HepG2 (cell line): ENCODE measurements around the gene GRID1. TPM values are rescaled to one million over a fixed set of nuclear protein-coding genes. Genes with fewer than 3 reads are reported as not detected.

ENCODE experiments used
- ATAC-seq: fragments of 200-7000 bp; cut with Tn5 transposase; 3 replicates; pipeline ENCODE4 v1.9.1; 2020; ENCODE audit warnings: mild to moderate bottlenecking, moderate library complexity
- BruUV-seq: library from RNA; stranded (reverse); fragments of 400-500 nt; replicated peaks from 2 replicates; lab custom pipeline; 2021; lab: Mats Ljungman, UMichigan
- CTCF ChIA-PET: fragments of 300-600 bp; formaldehyde crosslinking; extraction: SDS; loops from one replicate; lab custom pipeline; 2021; ENCODE audit warnings: low total read pairs, inconsistent platforms, low intra/inter-chr PET ratio; lab: Yijun Ruan, JAX
- POLR2A ChIA-PET: fragments of 350-600 bp; sonication (Branson Sonifier 250); formaldehyde crosslinking; loops from one replicate; lab custom pipeline; 2020; ENCODE audit warnings: antibody characterized with exemption, inconsistent platforms; lab: Yijun Ruan, JAX
- DNase-seq: peaks from one replicate; pipeline ENCODE4 v3.0.0-alpha.2; 2015; ENCODE audit warnings: low spot score
- FAIRE-seq: peaks from 3 replicates; lab custom pipeline; 2011; peaks lifted over from hg19 to GRCh38; lab: Jason Lieb, UNC
- H2AFZ ChIP-seq: one replicate; pipeline ENCODE4 v1.6.1; 2011; ENCODE audit warnings: low read length, inconsistent platforms
- H3K27ac ChIP-seq: fragments of 300-600 bp; 3 replicates; pipeline ENCODE4 v1.8.0; 2011; ENCODE audit warnings: mixed run types, mild to moderate bottlenecking, mixed read lengths, low read length, inconsistent platforms; ENCODE audit not compliant: insufficient read depth; ENCODE audit errors: extremely low read length
- H3K27me3 ChIP-seq, 2 experiments: fragments of 200-600 bp in 1 of 2; 2 replicates in 1 of 2; 3 replicates in 1 of 2; pipeline versions ENCODE4 v1.6.0 to v1.8.0; 2011; ENCODE audit warnings: low read length in 2 of 2, mild to moderate bottlenecking in 2 of 2, moderate library complexity in 2 of 2, inconsistent platforms in 1 of 2; ENCODE audit not compliant: insufficient read depth in 2 of 2, control insufficient read depth in 1 of 2
- H3K36me3 ChIP-seq, 2 experiments: fragments of 200-600 bp in 1 of 2; replicated peaks in 1 of 2; 2 replicates in 1 of 2; 3 replicates in 1 of 2; pipeline versions ENCODE4 v1.5.1 to v1.8.0; 2011; ENCODE audit warnings: low read length in 2 of 2, inconsistent platforms in 1 of 2; ENCODE audit not compliant: insufficient read depth in 2 of 2, control insufficient read depth in 1 of 2
- H3K4me1 ChIP-seq: 2 replicates; pipeline ENCODE4 v1.5.1; 2012; ENCODE audit warnings: low read length, inconsistent platforms; ENCODE audit not compliant: insufficient read depth
- H3K4me2 ChIP-seq: 2 replicates; pipeline ENCODE4 v1.6.0; 2011; ENCODE audit warnings: low read depth, low read length, inconsistent platforms
- H3K4me3 ChIP-seq, 3 experiments: fragments of 200-600 bp in 1 of 3; sonication (generic), shearing (Covaris generic) in 1 of 3; replicated peaks in 1 of 3; 2 replicates each; pipeline ENCODE4 v1.5.1; 2011 to 2016; ENCODE audit warnings: low read length in 3 of 3, inconsistent platforms in 2 of 3, low read depth in 2 of 3, mild to moderate bottlenecking in 2 of 3, control low read depth in 1 of 3, mixed read lengths in 1 of 3; ENCODE audit not compliant: insufficient read depth in 1 of 3
- H3K79me2 ChIP-seq: one replicate; pipeline ENCODE4 v1.6.1; 2011; ENCODE audit warnings: low read length, inconsistent platforms; ENCODE audit not compliant: insufficient read depth
- H3K9ac ChIP-seq: 2 replicates; pipeline ENCODE4 v1.6.0; 2011; ENCODE audit warnings: mild to moderate bottlenecking, low read depth, low read length, inconsistent platforms; ENCODE audit not compliant: insufficient read depth
- H3K9me3 ChIP-seq: 2 replicates; pipeline ENCODE4 v1.5.1; 2012; ENCODE audit warnings: mild to moderate bottlenecking, low read length
- H4K20me1 ChIP-seq: 2 replicates; pipeline ENCODE4 v1.6.0; 2011; ENCODE audit warnings: inconsistent platforms, mild to moderate bottlenecking, low read length, moderate library complexity; ENCODE audit not compliant: insufficient read depth
- JUND ChIP-seq: sonication (generic); formaldehyde crosslinking; IDR thresholded peaks from 2 replicates; pipeline ENCODE4 v1.8.0; 2022; ENCODE audit warnings: mild to moderate bottlenecking, missing genetic modification reagents
- KAT8 ChIP-seq: IDR thresholded peaks from 2 replicates; pipeline ENCODE4 v1.6.1; 2016; ENCODE audit warnings: missing genetic modification reagents, missing compliant biosample characterization
- MED1 ChIP-seq: sonication (generic); formaldehyde crosslinking; IDR thresholded peaks from 2 replicates; pipeline ENCODE4 v1.4.0; 2020; ENCODE audit warnings: missing genetic modification reagents
- NFKBIZ ChIP-seq: IDR thresholded peaks from 2 replicates; pipeline ENCODE4 v1.6.1; 2018; ENCODE audit warnings: missing genetic modification reagents, missing compliant biosample characterization
- PAXIP1 ChIP-seq: sonication (generic); formaldehyde crosslinking; conservative IDR thresholded peaks from 2 replicates; pipeline ENCODE4 v1.4.0; 2020; ENCODE audit warnings: mild to moderate bottlenecking, missing genetic modification reagents, moderate library complexity
- POGK ChIP-seq: sonication (generic); formaldehyde crosslinking; conservative IDR thresholded peaks from 2 replicates; pipeline ENCODE4 v1.8.0; 2022; ENCODE audit warnings: mild to moderate bottlenecking, moderate library complexity, missing genetic modification reagents
- SUZ12 ChIP-seq: fragments of 150-350 bp; IDR thresholded peaks from 2 replicates; pipeline ENCODE4 v1.6.1; 2014; ENCODE audit warnings: low read depth, low read length
- ZFX ChIP-seq: sonication (generic); formaldehyde crosslinking; IDR thresholded peaks from 2 replicates; pipeline ENCODE4 v1.4.0; 2020; ENCODE audit warnings: mild to moderate bottlenecking, low read depth, missing genetic modification reagents, moderate library complexity
- ZNF101 ChIP-seq: sonication (generic); formaldehyde crosslinking; IDR thresholded peaks from 2 replicates; pipeline ENCODE4 v1.4.0; 2020; ENCODE audit warnings: mild to moderate bottlenecking, low read depth, missing genetic modification reagents, borderline replicate concordance
- ZNF777 ChIP-seq: sonication (generic); formaldehyde crosslinking; IDR thresholded peaks from 2 replicates; pipeline ENCODE4 v1.4.0; 2020; ENCODE audit warnings: missing genetic modification reagents
- WGBS: methylation state at CpG from one replicate; pipeline ENCODE4 v1.1.6; 2017; ENCODE audit warnings: low lambda C conversion rate; 5-methylcytosine and 5-hydroxymethylcytosine counted together
- in situ Hi-C: cut with HindIII; loops from 2 replicates; pipeline ENCODE4 v1.10.0; 2017; ENCODE audit warnings: low pct_unique_long_range_greater_than_20kb; ENCODE audit not compliant: extremely low pct_ligation_motif_present
- intact Hi-C: fragments of 100-400 bp; cut with micrococcal nuclease; formaldehyde crosslinking; loops from one replicate; pipeline ENCODE4 v1.10.0; 2022; ENCODE audit not compliant: unreplicated experiment
- polyA plus RNA-seq, 8 experiments: library from polyadenylated mRNA; depleted of rRNA in 3 of 8; stranded (reverse) in 7 of 8; unstranded in 1 of 8; fragments of >200 nt; fragmentation: Illumina TruSeq in 4 of 8; extraction: Trizol in 4 of 8; gene quantifications; 2 replicates each; pipeline versions ENCODE4 v1.2.1 to v1.2.3, GENCODE V29; 2011 to 2016; ENCODE audit warnings: low read depth in 4 of 8, missing spikeins in 1 of 8, mixed read lengths in 1 of 8; ENCODE audit not compliant: insufficient read depth in 1 of 8
- total RNA-seq, 5 experiments: library from RNA; depleted of rRNA; stranded (reverse); fragments of >200 nt; fragmentation: Illumina TruSeq; extraction: Trizol; gene quantifications; 2 replicates each; pipeline ENCODE4 v1.2.3, GENCODE V29; 2016; ENCODE audit warnings: low read depth in 1 of 5

The GRID1 gene
- total and polyA plus RNA-seq, 2 of the 13 experiments (the other 11 are each of a cell fraction or from before 2014, with no cell fraction given) = 0.05 TPM; not detected in 1

- WGBS = 20% methylated on average over 3 of the region's 5 CpGs
- no peaks in the 10 kb centered on the region for H3K79me2 ChIP-seq
- no peaks in the 10 kb centered on the region for H3K9me3 ChIP-seq
- ChIA-PET CTCF (no interaction called here), POLR2A (no interaction called here)
- no TSS peak for BruUV-seq
- H3K27me3 ChIP-seq = peaks cover 3 to 13% of the 10 kb centered on the region in 2 experiments; a peak in 2 of 5 replicates
- H3K9ac ChIP-seq = no peak overlapping the region
- intact Hi-C loops = no loop called here
- TF ChIP-seq JUND (CRISPR knock-in tag) (no peak), PAXIP1 (CRISPR knock-in tag) (no peak), ZNF777 (CRISPR knock-in tag) (no peak), NFKBIZ (CRISPR knock-in tag) (no peak), MED1 (no peak), ZFX (CRISPR knock-in tag) (no peak), SUZ12 (no peak), KAT8 (CRISPR knock-in tag) (no peak), ZNF101 (no peak), POGK (CRISPR knock-in tag) (no peak)
- TF ChIP-seq, all 625 proteins: peak for 0
- Histone ChIP-seq H3K27ac (no peak overlapping the region), H3K4me3 (no peak overlapping the region), H2AFZ (no peak overlapping the region), H3K36me3 (no peaks in the 10 kb centered on the region), H4K20me1 (no peaks in the 10 kb centered on the region), H3K4me2 (no peak overlapping the region), H3K4me1 (no peaks in the 10 kb centered on the region)
- no peak for DNase-seq
- in situ Hi-C loops = no loop called here
- FAIRE-seq = no peak
- no peak for ATAC-seq
Observed at GRCh38 chr10:86316990-86317389, 49.6 kb downstream of the GRID1 start.
